AG04450 (cell line): ENCODE measurements around the gene CACNA2D3. TPM values are rescaled to one million over a fixed set of nuclear protein-coding genes. Genes with fewer than 3 reads are reported as not detected.

Source experiments
- CTCF ChIA-PET: fragments of 300-600, 350-600 bp; formaldehyde crosslinking; extraction: SDS; loops from one replicate; lab custom pipeline; 2022; ENCODE audit warnings: antibody characterized with exemption, inconsistent platforms; lab: Charles Lee
- POLR2A ChIA-PET: fragments of 350-600 bp; formaldehyde crosslinking; extraction: SDS; loops from one replicate; lab custom pipeline; 2021; ENCODE audit warnings: antibody characterized with exemption, inconsistent platforms; lab: Yijun Ruan, JAX
- DNase-seq: peaks from one replicate; pipeline ENCODE4 v3.0.0-alpha.2; 2011; ENCODE audit warnings: low read depth, low spot score
- H3K27ac ChIP-seq: one replicate; pipeline ENCODE4 v1.5.1; 2012; ENCODE audit warnings: low read depth, low read length, control low read depth
- H3K27me3 ChIP-seq: one replicate; pipeline ENCODE4 v1.6.0; 2012; ENCODE audit warnings: low read length; ENCODE audit not compliant: control insufficient read depth, insufficient read depth
- H3K4me3 ChIP-seq: 2 replicates; pipeline ENCODE4 v1.5.1; 2011; ENCODE audit warnings: mild to moderate bottlenecking, low read depth, low read length, control low read depth
- H3K9me3 ChIP-seq: 2 replicates; pipeline ENCODE4 v1.5.1; 2012; ENCODE audit warnings: low read length; ENCODE audit not compliant: control insufficient read depth, insufficient read depth
- polyA plus RNA-seq: library from polyadenylated mRNA; depleted of rRNA; stranded (reverse); fragments of >200 nt; gene quantifications from 2 replicates; pipeline ENCODE4 v1.2.3, GENCODE V29; 2011
- TF ChIP-seq, protein P1 (sequence below): IDR thresholded peaks from 2 replicates; pipeline ENCODE4 v1.5.1; 2011; ENCODE audit warnings: low read depth, low read length, control low read depth, inconsistent platforms

Gene CACNA2D3
- polyA plus RNA-seq, 1 experiment: 0.32 TPM

DNA sequence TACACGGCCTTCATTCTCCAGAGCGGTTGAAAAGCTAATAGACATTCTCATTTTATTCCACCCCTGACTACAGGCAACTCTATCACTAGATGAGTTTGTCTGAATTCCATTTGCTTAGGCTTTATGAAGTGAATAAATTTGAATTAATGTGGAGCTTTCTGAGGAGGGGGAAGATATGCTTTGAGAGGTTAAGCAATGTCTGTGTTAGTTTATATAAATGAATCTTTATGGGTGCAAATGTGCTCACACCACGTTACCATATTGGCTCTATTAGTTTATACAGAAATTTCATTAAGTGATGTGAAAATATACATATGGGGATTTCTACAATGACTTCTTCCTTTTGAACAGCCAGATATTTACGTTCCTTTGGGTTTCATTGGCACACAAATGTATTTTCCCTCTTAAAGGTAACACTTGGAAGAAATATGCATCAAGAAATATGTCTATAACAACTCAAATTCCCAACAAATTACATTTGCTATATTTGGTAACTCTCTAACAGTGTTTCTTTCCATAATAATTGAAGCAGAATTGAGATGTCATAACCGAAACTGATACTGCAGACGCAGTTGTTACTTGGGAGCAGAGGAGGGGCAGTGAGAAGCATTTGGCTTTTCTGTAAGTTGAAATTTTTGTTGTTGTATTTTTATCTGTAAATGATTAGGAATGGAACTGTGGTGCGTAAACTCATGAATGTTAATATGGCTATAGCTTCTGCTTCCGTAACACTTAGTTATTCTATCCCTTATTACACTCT is 359.4 kb downstream of the CACNA2D3 start:
- no peaks in the 10 kb centered on the region for H3K27me3 ChIP-seq
- ChIA-PET CTCF (no interaction called here), POLR2A (no interaction called here)
- TF ChIP-seq, protein P1, sequence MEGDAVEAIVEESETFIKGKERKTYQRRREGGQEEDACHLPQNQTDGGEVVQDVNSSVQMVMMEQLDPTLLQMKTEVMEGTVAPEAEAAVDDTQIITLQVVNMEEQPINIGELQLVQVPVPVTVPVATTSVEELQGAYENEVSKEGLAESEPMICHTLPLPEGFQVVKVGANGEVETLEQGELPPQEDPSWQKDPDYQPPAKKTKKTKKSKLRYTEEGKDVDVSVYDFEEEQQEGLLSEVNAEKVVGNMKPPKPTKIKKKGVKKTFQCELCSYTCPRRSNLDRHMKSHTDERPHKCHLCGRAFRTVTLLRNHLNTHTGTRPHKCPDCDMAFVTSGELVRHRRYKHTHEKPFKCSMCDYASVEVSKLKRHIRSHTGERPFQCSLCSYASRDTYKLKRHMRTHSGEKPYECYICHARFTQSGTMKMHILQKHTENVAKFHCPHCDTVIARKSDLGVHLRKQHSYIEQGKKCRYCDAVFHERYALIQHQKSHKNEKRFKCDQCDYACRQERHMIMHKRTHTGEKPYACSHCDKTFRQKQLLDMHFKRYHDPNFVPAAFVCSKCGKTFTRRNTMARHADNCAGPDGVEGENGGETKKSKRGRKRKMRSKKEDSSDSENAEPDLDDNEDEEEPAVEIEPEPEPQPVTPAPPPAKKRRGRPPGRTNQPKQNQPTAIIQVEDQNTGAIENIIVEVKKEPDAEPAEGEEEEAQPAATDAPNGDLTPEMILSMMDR: no peak
- no peak overlapping the region for H3K27ac ChIP-seq
- DNase-seq: no peak
- peaks cover 4% of the 10 kb centered on the region; the same call in 1 of the 2 replicates for H3K9me3 ChIP-seq
- no peak overlapping the region for H3K4me3 ChIP-seq

DNA sequence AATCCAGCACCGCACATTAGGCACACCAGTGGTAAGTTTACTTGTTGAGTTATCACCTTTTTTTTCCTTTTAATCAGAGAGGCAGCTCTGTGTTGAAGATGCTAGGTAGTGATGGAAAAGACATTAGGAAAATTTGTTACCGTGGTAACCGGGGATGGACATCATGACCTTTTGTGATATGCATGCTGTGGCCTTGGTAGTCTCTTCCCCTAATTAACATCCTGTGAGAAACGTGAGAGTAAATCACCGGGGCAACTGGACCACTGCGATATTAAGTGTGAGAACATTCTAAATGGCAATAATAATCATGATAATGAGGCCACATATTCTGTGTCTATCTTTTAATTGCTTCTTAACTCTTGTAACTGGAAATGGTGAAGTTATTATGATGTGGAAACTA is 362.0 kb downstream of the CACNA2D3 start:
- ChIA-PET CTCF (no interaction called here), POLR2A (no interaction called here)
- DNase-seq: no peak
- H3K4me3 ChIP-seq: no peak overlapping the region
- peaks cover 17% of the 10 kb centered on the region for H3K9me3 ChIP-seq
- no peaks in the 10 kb centered on the region for H3K27me3 ChIP-seq
- H3K27ac ChIP-seq: no peak overlapping the region
- TF ChIP-seq, protein P1: no peak

DNA sequence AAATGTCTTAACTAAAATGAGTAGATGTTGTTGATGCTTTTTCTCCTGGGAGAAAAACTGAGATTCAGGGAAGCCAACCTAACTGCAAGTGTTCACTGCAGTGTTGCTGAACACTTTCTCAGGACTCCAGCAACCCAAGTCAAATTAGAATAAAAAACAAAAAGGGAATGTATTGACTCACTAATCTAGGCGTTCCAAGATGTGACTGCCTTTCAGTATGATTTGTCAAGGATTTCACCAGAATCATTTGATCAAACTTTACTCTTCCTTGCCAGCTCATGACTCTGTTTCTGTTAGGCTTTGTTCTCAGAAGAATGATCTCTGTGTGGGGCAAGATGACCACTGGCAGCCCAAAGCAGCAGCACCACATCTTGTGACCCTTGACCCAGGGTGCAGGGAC is 364.0 kb downstream of the CACNA2D3 start:
- POLR2A ChIA-PET: no interaction called here
- TF ChIP-seq, protein P1: no peak
- Histone ChIP-seq H3K27me3 (no peaks in the 10 kb centered on the region), H3K4me3 (no peak overlapping the region), H3K27ac (no peak overlapping the region), H3K9me3 (peaks cover 25% of the 10 kb centered on the region)
- no peak for DNase-seq
- CTCF ChIA-PET: no interaction called here

DNA sequence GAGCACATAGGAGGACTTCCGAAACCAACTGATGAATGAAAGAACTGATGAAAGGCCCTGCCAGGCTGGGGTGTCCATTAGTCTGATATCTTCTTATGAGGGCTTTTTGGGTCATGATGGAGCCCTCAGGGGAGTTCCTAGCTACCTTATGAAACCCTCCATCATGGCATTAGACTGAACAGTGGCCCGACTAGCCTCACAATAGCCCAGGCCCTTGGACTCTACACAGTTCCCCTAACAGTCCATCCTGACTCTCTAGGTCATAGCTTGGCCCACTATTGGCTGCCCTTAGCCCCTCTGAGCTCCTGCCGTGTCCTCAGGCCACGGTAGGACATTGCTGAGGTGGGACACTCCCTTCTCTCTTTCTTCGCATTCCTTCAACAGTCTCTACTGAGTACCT is 365.9 kb downstream of the CACNA2D3 start:
- Histone ChIP-seq H3K4me3 (no peak overlapping the region), H3K9me3 (peaks cover 25% of the 10 kb centered on the region), H3K27ac (no peak overlapping the region), H3K27me3 (no peaks in the 10 kb centered on the region)
- ChIA-PET CTCF (no interaction called here), POLR2A (no interaction called here)
- no peak for DNase-seq
- TF ChIP-seq, protein P1: no peak

DNA sequence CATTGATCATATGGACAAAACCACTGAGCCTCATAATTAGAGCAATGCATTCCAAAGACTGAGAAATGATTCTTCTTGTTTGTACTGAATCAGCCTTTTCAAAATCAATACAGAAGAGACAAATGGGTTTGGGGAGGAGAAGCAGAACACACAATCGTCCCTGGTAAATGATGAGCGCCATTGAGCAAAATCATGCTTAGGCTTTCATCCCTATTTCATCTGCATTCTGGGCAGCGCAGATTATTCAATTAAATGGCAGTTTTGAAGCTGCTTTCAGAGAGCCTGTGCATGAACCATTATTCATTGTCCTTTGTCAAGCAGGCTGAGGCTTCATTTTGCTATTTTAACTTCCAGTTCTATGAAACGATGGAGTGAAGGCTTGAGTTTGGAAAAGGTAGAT is 371.9 kb downstream of the CACNA2D3 start:
- Histone ChIP-seq H3K4me3 (no peak overlapping the region), H3K9me3 (peaks cover 9% of the 10 kb centered on the region), H3K27ac (no peak overlapping the region), H3K27me3 (no peaks in the 10 kb centered on the region)
- TF ChIP-seq, protein P1: no peak
- ChIA-PET CTCF (no interaction called here), POLR2A (no interaction called here)
- no peak for DNase-seq
